Measurements from ENCODE around the gene SEPSECS.

- TF ChIP-seq EP300 (IDR thresholded peaks at IDR 0.05) (no peak), POLR2A (IDR thresholded peaks at IDR 0.05) (no peak)
Measured at GRCh38 chr4:25162566-25162965, 2.3 kb upstream of the SEPSECS start.
